Measurements from ENCODE around the gene PSMG4. TPM values are rescaled to one million over a fixed set of nuclear protein-coding genes. Genes with fewer than 3 reads are reported as not detected.

PSMG4 gene
- total RNA-seq, 1 experiment from 2014 or later = 27.0 TPM

DNA sequence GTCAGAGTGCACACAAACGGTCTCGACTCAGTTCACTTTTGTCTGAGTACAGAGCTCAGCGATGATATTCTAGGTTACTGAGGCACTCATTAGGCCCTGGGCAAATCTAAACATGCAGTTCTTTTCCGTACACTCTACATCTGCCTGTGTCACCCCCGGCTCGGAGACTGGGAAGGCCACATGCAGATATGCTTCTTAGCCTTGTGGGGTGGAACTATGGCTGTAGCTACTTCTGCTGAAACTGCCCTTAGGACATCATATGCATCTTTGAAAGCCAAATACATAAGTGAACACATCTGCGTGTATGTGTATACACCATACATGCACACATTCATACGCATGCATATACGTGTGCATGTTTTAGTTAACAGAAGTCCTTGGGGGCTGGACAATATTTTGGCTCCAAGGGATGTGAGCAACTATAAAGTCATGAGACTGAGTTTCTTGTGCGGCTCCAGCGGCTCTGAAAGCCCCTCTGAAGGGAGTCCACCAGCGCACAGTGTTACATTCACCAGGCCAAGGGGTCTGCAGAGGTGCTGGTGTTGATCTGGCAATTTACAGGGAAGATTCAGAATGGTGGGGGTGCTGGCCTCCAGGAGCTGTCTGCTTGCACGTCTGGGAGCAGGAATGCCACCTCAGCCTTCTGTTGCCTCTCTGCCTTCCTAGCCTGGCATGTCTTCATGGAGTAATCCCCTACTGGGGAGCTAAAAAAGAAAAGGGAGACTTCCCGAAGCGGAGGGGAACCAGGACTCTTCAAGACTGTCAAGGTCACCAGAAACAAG, 31.6 kb downstream of the PSMG4 start:
- BruUV-seq (replicated peaks) = no TSS peak
- in situ Hi-C loops (cut with HindIII; ENCODE audit: low pct_unique_long_range_greater_than_20kb, low sequenced_read_pairs) = no loop called here
- CTCF ChIA-PET = no interaction called here

DNA sequence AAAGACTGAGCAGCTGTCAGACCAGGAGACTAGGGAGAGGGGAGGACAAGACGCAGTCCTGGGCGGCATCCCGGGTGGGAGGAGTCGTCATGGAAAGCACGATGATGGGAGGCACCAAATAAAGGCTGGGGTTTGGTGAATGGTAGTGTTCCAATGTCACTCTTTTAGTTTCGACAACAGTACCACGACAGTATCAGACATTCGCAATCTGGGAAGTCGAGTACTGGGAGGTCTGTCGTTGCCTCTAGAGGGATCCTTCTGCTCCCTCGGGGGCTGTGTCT, 32.1 kb downstream of the PSMG4 start:
- intact Hi-C loops (cut with micrococcal nuclease; ENCODE audit: unreplicated experiment) = loop anchor here (10.0 kb wide), 1 partner anchor 164 kb away; the partner anchor contains the start of gene SLC22A23
- no TSS peak for BruUV-seq (replicated peaks)

More for the DNA sequence above, 31.6 kb downstream of the PSMG4 start:
- Histone ChIP-seq H3K4me3 (ENCODE audit: low read depth in 2 of 2, low read length in 2 of 2) (no peak overlapping the region), H3K36me3 (ENCODE audit: control insufficient read depth, insufficient read depth, low read length) (no peaks in the 10 kb centered on the region), H3K9me3 (ENCODE audit: control insufficient read depth, insufficient read depth, low read depth, low read length) (no peaks in the 10 kb centered on the region), H3K4me1 (ENCODE audit: control insufficient read depth, insufficient read depth, low read length) (no peaks in the 10 kb centered on the region), H3K27ac (ENCODE audit: low read length) (no peak overlapping the region), H3K27me3 (ENCODE audit: control insufficient read depth, insufficient read depth, low read length) (no peaks in the 10 kb centered on the region)
- no peak for TF ChIP-seq SIN3A (IDR thresholded peaks at IDR 0.05; ENCODE audit: borderline replicate concordance, insufficient read depth, low read depth, low read length)
- TF ChIP-seq TCF7L2 (IDR thresholded peaks at IDR 0.05; ENCODE audit: low read depth, low read length) = no peak
- TF ChIP-seq POLR2AphosphoS5 (IDR thresholded peaks at IDR 0.05; ENCODE audit: low read depth, low read length) = no peak
- TF ChIP-seq, protein P1, sequence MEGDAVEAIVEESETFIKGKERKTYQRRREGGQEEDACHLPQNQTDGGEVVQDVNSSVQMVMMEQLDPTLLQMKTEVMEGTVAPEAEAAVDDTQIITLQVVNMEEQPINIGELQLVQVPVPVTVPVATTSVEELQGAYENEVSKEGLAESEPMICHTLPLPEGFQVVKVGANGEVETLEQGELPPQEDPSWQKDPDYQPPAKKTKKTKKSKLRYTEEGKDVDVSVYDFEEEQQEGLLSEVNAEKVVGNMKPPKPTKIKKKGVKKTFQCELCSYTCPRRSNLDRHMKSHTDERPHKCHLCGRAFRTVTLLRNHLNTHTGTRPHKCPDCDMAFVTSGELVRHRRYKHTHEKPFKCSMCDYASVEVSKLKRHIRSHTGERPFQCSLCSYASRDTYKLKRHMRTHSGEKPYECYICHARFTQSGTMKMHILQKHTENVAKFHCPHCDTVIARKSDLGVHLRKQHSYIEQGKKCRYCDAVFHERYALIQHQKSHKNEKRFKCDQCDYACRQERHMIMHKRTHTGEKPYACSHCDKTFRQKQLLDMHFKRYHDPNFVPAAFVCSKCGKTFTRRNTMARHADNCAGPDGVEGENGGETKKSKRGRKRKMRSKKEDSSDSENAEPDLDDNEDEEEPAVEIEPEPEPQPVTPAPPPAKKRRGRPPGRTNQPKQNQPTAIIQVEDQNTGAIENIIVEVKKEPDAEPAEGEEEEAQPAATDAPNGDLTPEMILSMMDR (IDR thresholded peaks at IDR 0.05) = no peak
- TF ChIP-seq, protein P2, sequence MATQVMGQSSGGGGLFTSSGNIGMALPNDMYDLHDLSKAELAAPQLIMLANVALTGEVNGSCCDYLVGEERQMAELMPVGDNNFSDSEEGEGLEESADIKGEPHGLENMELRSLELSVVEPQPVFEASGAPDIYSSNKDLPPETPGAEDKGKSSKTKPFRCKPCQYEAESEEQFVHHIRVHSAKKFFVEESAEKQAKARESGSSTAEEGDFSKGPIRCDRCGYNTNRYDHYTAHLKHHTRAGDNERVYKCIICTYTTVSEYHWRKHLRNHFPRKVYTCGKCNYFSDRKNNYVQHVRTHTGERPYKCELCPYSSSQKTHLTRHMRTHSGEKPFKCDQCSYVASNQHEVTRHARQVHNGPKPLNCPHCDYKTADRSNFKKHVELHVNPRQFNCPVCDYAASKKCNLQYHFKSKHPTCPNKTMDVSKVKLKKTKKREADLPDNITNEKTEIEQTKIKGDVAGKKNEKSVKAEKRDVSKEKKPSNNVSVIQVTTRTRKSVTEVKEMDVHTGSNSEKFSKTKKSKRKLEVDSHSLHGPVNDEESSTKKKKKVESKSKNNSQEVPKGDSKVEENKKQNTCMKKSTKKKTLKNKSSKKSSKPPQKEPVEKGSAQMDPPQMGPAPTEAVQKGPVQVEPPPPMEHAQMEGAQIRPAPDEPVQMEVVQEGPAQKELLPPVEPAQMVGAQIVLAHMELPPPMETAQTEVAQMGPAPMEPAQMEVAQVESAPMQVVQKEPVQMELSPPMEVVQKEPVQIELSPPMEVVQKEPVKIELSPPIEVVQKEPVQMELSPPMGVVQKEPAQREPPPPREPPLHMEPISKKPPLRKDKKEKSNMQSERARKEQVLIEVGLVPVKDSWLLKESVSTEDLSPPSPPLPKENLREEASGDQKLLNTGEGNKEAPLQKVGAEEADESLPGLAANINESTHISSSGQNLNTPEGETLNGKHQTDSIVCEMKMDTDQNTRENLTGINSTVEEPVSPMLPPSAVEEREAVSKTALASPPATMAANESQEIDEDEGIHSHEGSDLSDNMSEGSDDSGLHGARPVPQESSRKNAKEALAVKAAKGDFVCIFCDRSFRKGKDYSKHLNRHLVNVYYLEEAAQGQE (IDR thresholded peaks at IDR 0.05; ENCODE audit: insufficient read depth in 1 of 2, low read depth in 2 of 2, low read length in 1 of 2) = no peak
- DNase-seq (ENCODE audit: low read depth, low spot score) (no peak), ATAC-seq (no peak)
- POLR2A ChIA-PET = no interaction called here
- intact Hi-C loops (cut with micrococcal nuclease; ENCODE audit: unreplicated experiment) = loop anchor here (10.0 kb wide), 1 partner anchor 164 kb away; the partner anchor contains the start of gene SLC22A23

More for the DNA sequence above, 32.1 kb downstream of the PSMG4 start:
- CTCF ChIA-PET = no interaction called here
- Histone ChIP-seq H3K9me3 (ENCODE audit: control insufficient read depth, insufficient read depth, low read depth, low read length) (no peaks in the 10 kb centered on the region), H3K4me1 (ENCODE audit: control insufficient read depth, insufficient read depth, low read length) (peaks cover 3% of the 10 kb centered on the region; the same call in 1 of the 2 replicates), H3K4me3 (ENCODE audit: low read depth in 2 of 2, low read length in 2 of 2) (no peak overlapping the region), H3K27ac (ENCODE audit: low read length) (no peak overlapping the region), H3K36me3 (ENCODE audit: control insufficient read depth, insufficient read depth, low read length) (no peaks in the 10 kb centered on the region), H3K27me3 (ENCODE audit: control insufficient read depth, insufficient read depth, low read length) (no peaks in the 10 kb centered on the region)
- POLR2A ChIA-PET = no interaction called here
- TF ChIP-seq, protein P1 (IDR thresholded peaks at IDR 0.05) = no peak
- no peak for TF ChIP-seq POLR2AphosphoS5 (IDR thresholded peaks at IDR 0.05; ENCODE audit: low read depth, low read length)
- no peak for TF ChIP-seq SIN3A (IDR thresholded peaks at IDR 0.05; ENCODE audit: borderline replicate concordance, insufficient read depth, low read depth, low read length)
- TF ChIP-seq TCF7L2 (IDR thresholded peaks at IDR 0.05; ENCODE audit: low read depth, low read length) = no peak
- in situ Hi-C loops (cut with HindIII; ENCODE audit: low pct_unique_long_range_greater_than_20kb, low sequenced_read_pairs) = no loop called here
- ATAC-seq = no peak
- no peak for DNase-seq (ENCODE audit: low read depth, low spot score)
